ENCODE data around the gene GALNTL6.
"Not testable (repeated sequence)": the region's sequence is repeated elsewhere in the genome, so short reads cannot be mapped to it uniquely, and the experiment has no call there.

DNA sequence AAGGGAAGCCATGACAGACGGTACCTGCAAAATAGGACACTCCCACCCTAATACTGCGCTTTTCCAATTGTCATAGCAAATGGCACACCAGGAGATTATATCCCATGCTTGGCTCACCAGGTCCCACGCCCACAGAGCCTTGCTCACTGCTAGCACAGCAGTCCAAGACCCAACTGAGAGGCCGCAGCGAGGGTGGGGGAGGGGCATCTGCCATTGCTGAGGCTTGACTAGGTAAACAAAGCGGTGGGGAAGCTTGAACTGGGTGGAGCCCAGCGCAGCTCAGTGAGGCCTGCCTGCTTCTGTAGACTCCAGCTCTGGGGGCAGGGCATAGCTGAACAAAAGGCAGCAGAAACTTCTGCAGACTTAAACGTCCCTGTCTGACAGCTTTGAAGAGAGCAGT, 1099.3 kb downstream of the GALNTL6 start:
- not testable (repeated sequence) for TF ChIP-seq POLR2AphosphoS5, CTCF (IDR thresholded peaks at IDR 0.05)
